Kidney epithelial cell (primary cell): ENCODE measurements around the gene ZBTB8A. TPM values are rescaled to one million over a fixed set of nuclear protein-coding genes. Genes with fewer than 3 reads are reported as not detected.

Experiments used
- DNase-seq: peaks from one replicate; pipeline ENCODE4 v3.0.0-alpha.2; 2010; ENCODE audit warnings: low read depth
- H3K27me3 ChIP-seq: 2 replicates; pipeline ENCODE4 v1.6.0; 2011; ENCODE audit warnings: low read length; ENCODE audit not compliant: control insufficient read depth, insufficient read depth
- H3K36me3 ChIP-seq: 2 replicates; pipeline ENCODE4 v1.5.1; 2011; ENCODE audit warnings: low read length; ENCODE audit not compliant: control insufficient read depth, insufficient read depth
- H3K4me3 ChIP-seq: 2 replicates; pipeline ENCODE4 v1.5.1; 2011; ENCODE audit warnings: low read depth, mild to moderate bottlenecking, control low read depth, low read length
- total RNA-seq: library from RNA; depleted of rRNA; stranded (reverse); fragments of >200 nt; gene quantifications from 2 replicates; pipeline ENCODE4 v1.2.3, GENCODE V29; 2015
- TF ChIP-seq, protein P1 (sequence below): IDR thresholded peaks from 2 replicates; pipeline ENCODE4 v1.5.1; 2011; ENCODE audit warnings: mild to moderate bottlenecking, moderate library complexity, low read length, control low read depth, inconsistent platforms; ENCODE audit not compliant: insufficient read depth, poor library complexity, severe bottlenecking

ZBTB8A gene
- 7.5 and 9.0 TPM in 2 replicates for total RNA-seq

DNA sequence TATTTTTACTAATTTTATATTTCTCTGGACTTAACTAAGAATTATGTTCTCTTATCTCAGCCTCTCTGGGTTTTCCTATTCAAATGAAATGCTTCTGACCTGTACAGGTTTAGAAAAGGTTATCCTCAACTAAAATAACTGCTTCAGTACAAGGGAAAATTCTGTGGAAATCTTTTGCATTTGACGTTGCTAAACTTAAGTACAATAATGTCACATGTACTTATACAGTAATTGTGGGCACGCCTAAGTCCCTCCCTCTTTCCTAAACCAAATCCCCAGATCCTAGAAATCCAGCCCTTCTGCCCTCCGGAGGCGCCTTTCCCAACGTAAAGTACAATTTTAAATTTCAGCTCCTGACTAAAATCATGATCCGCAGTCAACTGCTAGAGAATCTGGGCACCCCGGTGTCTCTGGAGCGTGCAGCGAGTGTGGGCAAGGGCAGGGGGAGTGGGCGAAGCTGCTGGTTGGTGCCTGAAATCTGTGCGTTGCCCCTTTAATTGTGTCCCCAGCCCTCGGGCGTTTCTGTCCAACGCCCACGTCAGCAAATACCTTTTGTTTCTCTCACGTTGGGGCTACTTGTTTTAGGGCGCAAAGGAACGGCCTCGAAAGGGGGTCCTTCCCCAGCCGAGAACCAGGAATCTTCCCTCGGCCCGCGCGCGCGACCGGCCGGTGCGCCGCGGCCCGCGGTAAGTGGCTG is at the start of gene ZBTB8A:
Gene ZBTB8A, plus strand, starts transcription at position 541 of the 697 bp plus-strand sequence. CDS start 53,505 bp downstream, outside the sequence.
- peak; percentile 28 for DNase-seq
- peak within 1 kb of the TSS; percentile 44 for H3K4me3 ChIP-seq
- TF ChIP-seq, protein P1, sequence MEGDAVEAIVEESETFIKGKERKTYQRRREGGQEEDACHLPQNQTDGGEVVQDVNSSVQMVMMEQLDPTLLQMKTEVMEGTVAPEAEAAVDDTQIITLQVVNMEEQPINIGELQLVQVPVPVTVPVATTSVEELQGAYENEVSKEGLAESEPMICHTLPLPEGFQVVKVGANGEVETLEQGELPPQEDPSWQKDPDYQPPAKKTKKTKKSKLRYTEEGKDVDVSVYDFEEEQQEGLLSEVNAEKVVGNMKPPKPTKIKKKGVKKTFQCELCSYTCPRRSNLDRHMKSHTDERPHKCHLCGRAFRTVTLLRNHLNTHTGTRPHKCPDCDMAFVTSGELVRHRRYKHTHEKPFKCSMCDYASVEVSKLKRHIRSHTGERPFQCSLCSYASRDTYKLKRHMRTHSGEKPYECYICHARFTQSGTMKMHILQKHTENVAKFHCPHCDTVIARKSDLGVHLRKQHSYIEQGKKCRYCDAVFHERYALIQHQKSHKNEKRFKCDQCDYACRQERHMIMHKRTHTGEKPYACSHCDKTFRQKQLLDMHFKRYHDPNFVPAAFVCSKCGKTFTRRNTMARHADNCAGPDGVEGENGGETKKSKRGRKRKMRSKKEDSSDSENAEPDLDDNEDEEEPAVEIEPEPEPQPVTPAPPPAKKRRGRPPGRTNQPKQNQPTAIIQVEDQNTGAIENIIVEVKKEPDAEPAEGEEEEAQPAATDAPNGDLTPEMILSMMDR, result no peak
- no peaks in the 10 kb centered on the region for H3K36me3 ChIP-seq
- H3K27me3 ChIP-seq, result no peaks in the 10 kb centered on the region

DNA sequence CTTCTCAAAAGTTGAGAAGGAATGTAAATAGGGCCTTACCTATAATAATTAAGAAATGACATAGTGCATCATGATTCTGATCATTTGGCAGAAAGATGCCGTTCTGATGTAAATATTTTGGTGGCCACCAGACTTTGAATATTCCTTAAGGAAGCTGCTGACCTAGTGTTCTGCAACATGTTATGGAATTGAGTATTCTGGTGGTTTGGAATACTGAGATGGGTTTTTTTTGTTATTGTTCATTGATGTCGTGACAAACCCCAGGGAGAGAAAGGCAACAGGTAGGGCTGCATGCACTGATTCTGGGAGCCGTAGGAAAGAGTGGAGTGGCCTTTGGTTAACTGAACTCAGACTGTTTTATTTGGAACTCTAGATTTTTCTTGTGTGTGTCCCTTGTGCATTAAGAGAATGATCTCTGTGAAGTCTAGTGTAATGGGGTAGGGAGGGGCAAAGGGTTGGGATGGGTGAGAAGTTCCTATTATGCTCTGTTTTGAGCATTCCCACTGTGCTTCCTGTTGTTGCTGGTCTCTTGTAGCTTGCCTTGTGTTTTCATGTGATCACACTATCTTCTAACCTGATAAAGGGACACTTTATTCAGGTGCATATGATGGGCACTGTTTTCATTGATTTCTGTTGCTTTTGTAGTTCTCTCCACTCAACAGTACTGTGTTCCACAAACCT is 49.3 kb upstream of the ZBTB8A start:
- Histone ChIP-seq H3K36me3 (no peaks in the 10 kb centered on the region), H3K27me3 (no peaks in the 10 kb centered on the region), H3K4me3 (no peak overlapping the region)
- TF ChIP-seq, protein P1, result no peak
- no peak for DNase-seq

DNA sequence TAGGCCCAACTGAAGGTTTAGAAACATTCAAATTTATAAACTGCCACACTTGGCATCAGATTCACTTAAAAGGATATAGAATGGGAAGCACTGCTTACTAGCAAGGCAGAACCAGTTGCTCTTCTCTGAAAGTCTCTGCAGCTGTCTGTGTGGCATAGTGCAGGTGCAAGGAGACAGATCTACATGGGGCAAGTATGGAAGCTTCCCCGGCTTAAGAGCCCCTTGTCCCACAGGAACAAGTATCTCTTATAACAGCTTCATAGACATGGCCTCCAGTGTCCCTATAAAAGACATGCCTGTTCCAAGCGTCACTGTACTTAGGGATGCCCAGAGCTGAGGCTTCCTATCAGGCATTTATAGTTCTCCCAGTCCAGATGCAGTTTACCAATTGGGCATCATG is 47.8 kb upstream of the ZBTB8A start:
- no peak for DNase-seq
- H3K27me3 ChIP-seq, result no peaks in the 10 kb centered on the region
- H3K36me3 ChIP-seq, result no peaks in the 10 kb centered on the region
- no peak overlapping the region for H3K4me3 ChIP-seq
- TF ChIP-seq, protein P1, result no peak

DNA sequence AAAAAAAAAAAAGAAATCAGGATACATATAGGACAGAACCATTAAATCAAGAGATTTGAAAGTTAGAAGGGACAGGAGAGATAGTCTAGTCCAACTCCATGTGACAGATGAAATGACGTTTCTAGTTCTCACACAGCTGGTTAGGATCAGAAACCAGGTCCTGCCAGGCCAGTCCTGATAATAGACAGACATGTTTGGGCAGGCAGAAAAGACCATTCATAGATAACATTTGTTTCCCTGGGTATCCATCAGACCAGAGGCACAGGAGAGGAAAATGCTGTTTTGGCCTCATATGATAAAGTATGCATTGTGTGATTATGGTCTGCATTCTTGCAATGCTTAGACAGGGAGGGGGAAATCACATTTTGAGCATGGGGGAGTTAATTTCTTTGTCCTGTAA is 45.0 kb upstream of the ZBTB8A start:
- TF ChIP-seq, protein P1, result no peak
- H3K4me3 ChIP-seq, result no peak overlapping the region
- DNase-seq, result no peak
- H3K27me3 ChIP-seq, result no peaks in the 10 kb centered on the region
- H3K36me3 ChIP-seq, result no peaks in the 10 kb centered on the region

DNA sequence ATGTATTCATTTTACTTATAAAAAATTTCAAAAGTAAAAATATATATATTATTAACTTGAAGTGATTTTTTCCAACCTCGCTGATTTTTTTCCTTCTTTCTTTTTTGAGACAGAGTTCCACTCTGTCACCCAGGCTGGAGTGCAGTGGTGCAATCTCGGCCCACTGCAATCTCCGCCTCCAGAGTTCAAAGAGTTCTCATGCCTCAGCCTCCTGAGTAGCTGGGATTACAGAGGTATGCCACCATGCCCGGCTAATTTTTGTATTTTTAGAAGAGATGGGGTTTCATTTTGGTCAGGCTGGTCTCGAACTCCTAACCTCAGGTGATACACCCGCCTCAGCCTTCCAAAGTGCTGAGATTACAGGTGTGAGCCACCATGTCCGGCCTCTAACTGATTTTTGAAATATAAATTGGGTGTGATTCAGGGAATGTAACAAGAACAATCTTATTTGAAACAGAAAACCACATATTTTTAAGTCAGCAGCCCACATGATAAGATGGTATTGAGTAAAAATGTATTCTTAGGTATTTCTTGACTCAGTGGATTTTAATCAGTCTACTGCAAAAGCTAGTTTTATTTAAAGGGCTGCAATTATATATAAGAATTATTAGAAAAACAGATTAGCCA is 44.4 kb upstream of the ZBTB8A start:
- Histone ChIP-seq H3K4me3 (no peak overlapping the region), H3K27me3 (no peaks in the 10 kb centered on the region), H3K36me3 (no peaks in the 10 kb centered on the region)
- DNase-seq, result no peak
- TF ChIP-seq, protein P1, result no peak
